ENCODE measurements around the gene IGFBP1.

DNA sequence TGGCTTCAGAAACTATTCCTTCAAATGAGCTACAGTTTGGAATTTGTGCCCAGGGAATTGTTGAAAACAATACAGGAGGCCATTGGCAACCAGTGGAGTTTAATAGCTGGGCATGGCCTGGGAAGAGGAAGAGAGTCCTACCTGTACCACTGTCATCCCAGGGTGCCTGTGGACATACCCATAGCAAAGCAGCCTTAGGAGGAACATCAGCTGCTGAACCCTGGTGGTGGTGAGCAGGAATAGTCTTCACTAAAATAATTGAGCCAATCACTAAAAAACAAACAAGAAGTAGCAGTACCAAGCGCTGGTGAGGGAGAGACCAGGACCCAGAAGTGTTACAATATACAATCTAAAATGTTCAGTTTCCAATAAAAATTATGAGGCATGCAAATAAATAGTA is 14.5 kb downstream of the IGFBP1 start:
- TF ChIP-seq, protein P1, sequence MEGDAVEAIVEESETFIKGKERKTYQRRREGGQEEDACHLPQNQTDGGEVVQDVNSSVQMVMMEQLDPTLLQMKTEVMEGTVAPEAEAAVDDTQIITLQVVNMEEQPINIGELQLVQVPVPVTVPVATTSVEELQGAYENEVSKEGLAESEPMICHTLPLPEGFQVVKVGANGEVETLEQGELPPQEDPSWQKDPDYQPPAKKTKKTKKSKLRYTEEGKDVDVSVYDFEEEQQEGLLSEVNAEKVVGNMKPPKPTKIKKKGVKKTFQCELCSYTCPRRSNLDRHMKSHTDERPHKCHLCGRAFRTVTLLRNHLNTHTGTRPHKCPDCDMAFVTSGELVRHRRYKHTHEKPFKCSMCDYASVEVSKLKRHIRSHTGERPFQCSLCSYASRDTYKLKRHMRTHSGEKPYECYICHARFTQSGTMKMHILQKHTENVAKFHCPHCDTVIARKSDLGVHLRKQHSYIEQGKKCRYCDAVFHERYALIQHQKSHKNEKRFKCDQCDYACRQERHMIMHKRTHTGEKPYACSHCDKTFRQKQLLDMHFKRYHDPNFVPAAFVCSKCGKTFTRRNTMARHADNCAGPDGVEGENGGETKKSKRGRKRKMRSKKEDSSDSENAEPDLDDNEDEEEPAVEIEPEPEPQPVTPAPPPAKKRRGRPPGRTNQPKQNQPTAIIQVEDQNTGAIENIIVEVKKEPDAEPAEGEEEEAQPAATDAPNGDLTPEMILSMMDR (IDR thresholded peaks at IDR 0.05; ENCODE audit: insufficient read depth, low read length): no peak
- TF ChIP-seq GABPA (IDR thresholded peaks at IDR 0.05; ENCODE audit: low read depth): no peak
- TF ChIP-seq POLR2AphosphoS5 (IDR thresholded peaks at IDR 0.05; ENCODE audit: low read depth): no peak
- no peak for TF ChIP-seq SPI1 (IDR thresholded peaks at IDR 0.05; ENCODE audit: borderline replicate concordance, low read depth)
- TF ChIP-seq, protein P2, sequence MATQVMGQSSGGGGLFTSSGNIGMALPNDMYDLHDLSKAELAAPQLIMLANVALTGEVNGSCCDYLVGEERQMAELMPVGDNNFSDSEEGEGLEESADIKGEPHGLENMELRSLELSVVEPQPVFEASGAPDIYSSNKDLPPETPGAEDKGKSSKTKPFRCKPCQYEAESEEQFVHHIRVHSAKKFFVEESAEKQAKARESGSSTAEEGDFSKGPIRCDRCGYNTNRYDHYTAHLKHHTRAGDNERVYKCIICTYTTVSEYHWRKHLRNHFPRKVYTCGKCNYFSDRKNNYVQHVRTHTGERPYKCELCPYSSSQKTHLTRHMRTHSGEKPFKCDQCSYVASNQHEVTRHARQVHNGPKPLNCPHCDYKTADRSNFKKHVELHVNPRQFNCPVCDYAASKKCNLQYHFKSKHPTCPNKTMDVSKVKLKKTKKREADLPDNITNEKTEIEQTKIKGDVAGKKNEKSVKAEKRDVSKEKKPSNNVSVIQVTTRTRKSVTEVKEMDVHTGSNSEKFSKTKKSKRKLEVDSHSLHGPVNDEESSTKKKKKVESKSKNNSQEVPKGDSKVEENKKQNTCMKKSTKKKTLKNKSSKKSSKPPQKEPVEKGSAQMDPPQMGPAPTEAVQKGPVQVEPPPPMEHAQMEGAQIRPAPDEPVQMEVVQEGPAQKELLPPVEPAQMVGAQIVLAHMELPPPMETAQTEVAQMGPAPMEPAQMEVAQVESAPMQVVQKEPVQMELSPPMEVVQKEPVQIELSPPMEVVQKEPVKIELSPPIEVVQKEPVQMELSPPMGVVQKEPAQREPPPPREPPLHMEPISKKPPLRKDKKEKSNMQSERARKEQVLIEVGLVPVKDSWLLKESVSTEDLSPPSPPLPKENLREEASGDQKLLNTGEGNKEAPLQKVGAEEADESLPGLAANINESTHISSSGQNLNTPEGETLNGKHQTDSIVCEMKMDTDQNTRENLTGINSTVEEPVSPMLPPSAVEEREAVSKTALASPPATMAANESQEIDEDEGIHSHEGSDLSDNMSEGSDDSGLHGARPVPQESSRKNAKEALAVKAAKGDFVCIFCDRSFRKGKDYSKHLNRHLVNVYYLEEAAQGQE (IDR thresholded peaks at IDR 0.05; ENCODE audit: insufficient replicate concordance, low read depth): no peak
